DND-41 (cell line): ENCODE measurements around the gene SH2B3.

Source experiments
- ATAC-seq: fragments of 200-7000 bp; cut with Tn5 transposase; 3 replicates; pipeline ENCODE4 v1.9.1; 2021; ENCODE audit warnings: low read depth; ENCODE audit not compliant: insufficient read depth
- DNase-seq: peaks from one replicate; pipeline ENCODE4 v3.0.0-alpha.2; 2020
- H2AFZ ChIP-seq: 2 replicates; pipeline ENCODE4 v1.6.0; 2012; ENCODE audit warnings: low read depth, low read length
- H3K27ac ChIP-seq: 2 replicates; pipeline ENCODE4 v1.5.1; 2012; ENCODE audit warnings: low read length, inconsistent platforms
- H3K27me3 ChIP-seq: fragments of 200-600 bp; sonication (generic); 2 replicates; pipeline ENCODE4 v1.6.0; 2012; ENCODE audit warnings: low read length, mild to moderate bottlenecking, inconsistent platforms; ENCODE audit not compliant: insufficient read depth, poor library complexity
- H3K36me3 ChIP-seq: 2 replicates; pipeline ENCODE4 v1.5.1; 2012; ENCODE audit warnings: low read length, inconsistent platforms; ENCODE audit not compliant: insufficient read depth
- H3K4me1 ChIP-seq: 2 replicates; pipeline ENCODE4 v1.5.1; 2012; ENCODE audit warnings: mild to moderate bottlenecking, low read length; ENCODE audit not compliant: insufficient read depth
- H3K4me2 ChIP-seq: 2 replicates; pipeline ENCODE4 v1.6.0; 2012; ENCODE audit warnings: mild to moderate bottlenecking, moderate library complexity, low read length, inconsistent platforms; ENCODE audit not compliant: insufficient read depth
- H3K4me3 ChIP-seq, 2 experiments: fragments of 200-600 bp in 1 of 2; shearing (Covaris generic) in 1 of 2; 2 replicates each; pipeline ENCODE4 v1.5.1; 2012 to 2016; ENCODE audit warnings: inconsistent platforms in 2 of 2, low read length in 2 of 2, mild to moderate bottlenecking in 2 of 2, low read depth in 1 of 2, moderate library complexity in 1 of 2
- H3K79me2 ChIP-seq: 2 replicates; pipeline ENCODE4 v1.6.0; 2012; ENCODE audit warnings: low read length, inconsistent platforms; ENCODE audit not compliant: insufficient read depth
- H3K9ac ChIP-seq: 2 replicates; pipeline ENCODE4 v1.6.0; 2012; ENCODE audit warnings: low read depth, mild to moderate bottlenecking, inconsistent platforms, low read length, moderate library complexity
- H3K9me3 ChIP-seq: 2 replicates; pipeline ENCODE4 v1.5.1; 2012; ENCODE audit warnings: low read length, moderate library complexity, mild to moderate bottlenecking, inconsistent platforms; ENCODE audit not compliant: insufficient read depth, severe bottlenecking
- H4K20me1 ChIP-seq: 2 replicates; pipeline ENCODE4 v1.6.0; 2012; ENCODE audit warnings: low read length; ENCODE audit not compliant: insufficient read depth
- CTCF ChIP-seq: IDR thresholded peaks from 2 replicates; pipeline ENCODE4 v1.5.1; 2012; ENCODE audit warnings: borderline replicate concordance, low read length, moderate library complexity, mild to moderate bottlenecking; ENCODE audit not compliant: poor library complexity, severe bottlenecking; ENCODE audit errors: extremely low read depth
- EZH2 ChIP-seq: IDR thresholded peaks from 3 replicates; pipeline ENCODE4 v1.6.1; 2012; ENCODE audit warnings: borderline replicate concordance, low read depth, mild to moderate bottlenecking, moderate library complexity, low read length, inconsistent platforms; ENCODE audit not compliant: severe bottlenecking

The SH2B3 gene

GRCh38 chr12:111404362-111405148 is 1.2 kb upstream of the SH2B3 start:
- DNase-seq, result peak; percentile 68
- no peaks in the 10 kb centered on the region; the same call in 1 of the 2 replicates for H3K36me3 ChIP-seq
- H3K27me3 ChIP-seq, result no peaks in the 10 kb centered on the region
- no peak for TF ChIP-seq CTCF
- TF ChIP-seq EZH2, result no peak
- H3K27ac ChIP-seq, result peak overlapping the region; percentile 46
- no peaks in the 10 kb centered on the region for H3K9me3 ChIP-seq
- ATAC-seq, result peak; percentile 5; the same call in 1 of the 3 replicates
- peak overlapping the region; percentile 94 for H3K4me2 ChIP-seq
- peaks cover 29% of the 10 kb centered on the region for H4K20me1 ChIP-seq
- H3K79me2 ChIP-seq, result peaks cover 35% of the 10 kb centered on the region
- H3K4me3 ChIP-seq, result peak overlapping the region; percentile 20 to 83; a peak in 3 of 4 replicates
- peak overlapping the region; percentile 89 for H3K9ac ChIP-seq
- H3K4me1 ChIP-seq, result peaks cover 43% of the 10 kb centered on the region
- H2AFZ ChIP-seq, result peak overlapping the region; percentile 81

GRCh38 chr12:111405149-111405858 is 419 bp upstream of the SH2B3 start:
- H2AFZ ChIP-seq, result peak overlapping the region; percentile 81
- peak; percentile 99 for DNase-seq
- H3K79me2 ChIP-seq, result peaks cover 43% of the 10 kb centered on the region
- peak; percentile 69 for TF ChIP-seq CTCF
- TF ChIP-seq EZH2, result no peak
- peak overlapping the region; percentile 94 for H3K4me2 ChIP-seq
- peak; percentile 76 for ATAC-seq
- peaks cover 37% of the 10 kb centered on the region for H4K20me1 ChIP-seq
- peak overlapping the region; percentile 95; the same call in 1 of the 2 replicates for H3K27ac ChIP-seq
- H3K27me3 ChIP-seq, result no peaks in the 10 kb centered on the region
- H3K4me1 ChIP-seq, result peaks cover 43% of the 10 kb centered on the region
- H3K9ac ChIP-seq, result peak overlapping the region; percentile 89
- H3K9me3 ChIP-seq, result no peaks in the 10 kb centered on the region
- no peaks in the 10 kb centered on the region; the same call in 1 of the 2 replicates for H3K36me3 ChIP-seq
- H3K4me3 ChIP-seq, result peak overlapping the region; percentile 20 to 83; a peak in 3 of 4 replicates

GRCh38 chr12:111406474-111407376 is 1.0 kb downstream of the SH2B3 start:
- Histone ChIP-seq H3K4me2 (peak overlapping the region; percentile 94), H3K9me3 (no peaks in the 10 kb centered on the region), H3K4me3 (peak overlapping the region; percentile 80 to 83), H3K27me3 (no peaks in the 10 kb centered on the region), H3K79me2 (peaks cover 57% of the 10 kb centered on the region), H3K4me1 (peaks cover 46% of the 10 kb centered on the region), H4K20me1 (peaks cover 51% of the 10 kb centered on the region), H3K27ac (peak overlapping the region; percentile 95), H2AFZ (peak overlapping the region; percentile 77), H3K36me3 (no peaks in the 10 kb centered on the region; the same call in 1 of the 2 replicates), H3K9ac (peak overlapping the region; percentile 89)
- ATAC-seq, result peak; percentile 34
- TF ChIP-seq EZH2 (no peak), CTCF (peak; percentile 6)
- peak; percentile 67 for DNase-seq
